AG04450 (cell line): ENCODE results near the gene C11orf91. TPM values are rescaled to one million over a fixed set of nuclear protein-coding genes. Genes with fewer than 3 reads are reported as not detected.

Experiments
- CTCF ChIA-PET: fragments of 300-600, 350-600 bp; formaldehyde crosslinking; extraction: SDS; loops from one replicate; lab custom pipeline; 2022; ENCODE audit warnings: antibody characterized with exemption, inconsistent platforms; lab: Charles Lee
- POLR2A ChIA-PET: fragments of 350-600 bp; formaldehyde crosslinking; extraction: SDS; loops from one replicate; lab custom pipeline; 2021; ENCODE audit warnings: antibody characterized with exemption, inconsistent platforms; lab: Yijun Ruan, JAX
- DNase-seq: peaks from one replicate; pipeline ENCODE4 v3.0.0-alpha.2; 2011; ENCODE audit warnings: low read depth, low spot score
- H3K27ac ChIP-seq: one replicate; pipeline ENCODE4 v1.5.1; 2012; ENCODE audit warnings: low read depth, low read length, control low read depth
- H3K27me3 ChIP-seq: one replicate; pipeline ENCODE4 v1.6.0; 2012; ENCODE audit warnings: low read length; ENCODE audit not compliant: control insufficient read depth, insufficient read depth
- H3K4me3 ChIP-seq: 2 replicates; pipeline ENCODE4 v1.5.1; 2011; ENCODE audit warnings: mild to moderate bottlenecking, low read depth, low read length, control low read depth
- H3K9me3 ChIP-seq: 2 replicates; pipeline ENCODE4 v1.5.1; 2012; ENCODE audit warnings: low read length; ENCODE audit not compliant: control insufficient read depth, insufficient read depth
- polyA plus RNA-seq: library from polyadenylated mRNA; depleted of rRNA; stranded (reverse); fragments of >200 nt; gene quantifications from 2 replicates; pipeline ENCODE4 v1.2.3, GENCODE V29; 2011
- TF ChIP-seq, protein P1 (sequence below): IDR thresholded peaks from 2 replicates; pipeline ENCODE4 v1.5.1; 2011; ENCODE audit warnings: low read depth, low read length, control low read depth, inconsistent platforms

The C11orf91 gene
- polyA plus RNA-seq, 1 experiment: not detected

DNA sequence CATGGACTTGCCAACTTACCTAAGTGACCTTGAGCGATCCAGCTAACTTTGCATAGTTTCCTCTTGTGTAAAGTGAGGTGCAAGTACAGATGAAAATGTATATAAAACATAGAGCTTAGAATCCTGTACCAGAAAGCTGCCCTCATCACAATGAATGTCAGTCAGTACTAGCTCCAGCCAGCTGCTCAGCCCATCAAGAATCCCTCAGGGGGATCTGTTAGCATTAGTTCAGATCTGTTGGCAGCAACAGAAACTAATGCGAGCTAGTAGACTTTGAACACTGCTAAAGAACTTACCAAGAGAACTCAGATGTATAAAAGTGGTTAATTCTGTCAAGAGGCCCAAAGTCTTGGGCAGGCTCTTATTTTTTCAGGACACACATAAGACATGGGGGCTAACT is 6.3 kb upstream of the C11orf91 start:
- H3K9me3 ChIP-seq: no peaks in the 10 kb centered on the region
- H3K27me3 ChIP-seq: no peaks in the 10 kb centered on the region
- no peak for DNase-seq
- POLR2A ChIA-PET: interaction anchor here (0.6 kb wide), 1 partner anchor 30 kb away, joined by 8 read pairs; the partner anchor contains the start of gene CD59
- TF ChIP-seq, protein P1, sequence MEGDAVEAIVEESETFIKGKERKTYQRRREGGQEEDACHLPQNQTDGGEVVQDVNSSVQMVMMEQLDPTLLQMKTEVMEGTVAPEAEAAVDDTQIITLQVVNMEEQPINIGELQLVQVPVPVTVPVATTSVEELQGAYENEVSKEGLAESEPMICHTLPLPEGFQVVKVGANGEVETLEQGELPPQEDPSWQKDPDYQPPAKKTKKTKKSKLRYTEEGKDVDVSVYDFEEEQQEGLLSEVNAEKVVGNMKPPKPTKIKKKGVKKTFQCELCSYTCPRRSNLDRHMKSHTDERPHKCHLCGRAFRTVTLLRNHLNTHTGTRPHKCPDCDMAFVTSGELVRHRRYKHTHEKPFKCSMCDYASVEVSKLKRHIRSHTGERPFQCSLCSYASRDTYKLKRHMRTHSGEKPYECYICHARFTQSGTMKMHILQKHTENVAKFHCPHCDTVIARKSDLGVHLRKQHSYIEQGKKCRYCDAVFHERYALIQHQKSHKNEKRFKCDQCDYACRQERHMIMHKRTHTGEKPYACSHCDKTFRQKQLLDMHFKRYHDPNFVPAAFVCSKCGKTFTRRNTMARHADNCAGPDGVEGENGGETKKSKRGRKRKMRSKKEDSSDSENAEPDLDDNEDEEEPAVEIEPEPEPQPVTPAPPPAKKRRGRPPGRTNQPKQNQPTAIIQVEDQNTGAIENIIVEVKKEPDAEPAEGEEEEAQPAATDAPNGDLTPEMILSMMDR: no peak
- H3K4me3 ChIP-seq: no peak overlapping the region
- no peak overlapping the region for H3K27ac ChIP-seq
- CTCF ChIA-PET: interaction anchor here (1.0 to 2.2 kb wide), 2 partner anchors 19 to 35 kb away, joined by 3 to 10 read pairs; no protein-coding TSS in a partner anchor

DNA sequence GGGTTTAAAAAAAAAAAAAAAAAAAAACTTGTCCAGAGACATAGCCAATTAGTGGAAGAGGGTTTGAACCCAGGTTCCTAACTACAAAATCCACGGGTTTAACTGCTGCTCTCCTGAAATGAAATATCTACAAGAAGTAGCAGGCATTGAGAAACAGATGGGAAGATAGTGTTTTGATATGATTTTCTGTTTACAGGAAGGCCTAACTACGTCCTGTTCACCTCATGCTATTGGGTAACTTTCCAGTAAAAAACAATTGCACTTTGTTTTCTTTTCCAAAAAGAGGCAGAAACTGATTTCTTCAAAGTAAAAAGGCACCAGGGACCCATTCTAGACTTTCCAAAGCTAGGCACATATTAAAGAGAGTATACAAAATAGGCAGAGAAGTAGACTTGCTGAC is 5.9 kb upstream of the C11orf91 start:
- POLR2A ChIA-PET: no interaction called here
- no peaks in the 10 kb centered on the region for H3K9me3 ChIP-seq
- TF ChIP-seq, protein P1: no peak
- no peak overlapping the region for H3K27ac ChIP-seq
- no peak for DNase-seq
- CTCF ChIA-PET: interaction anchor here (2.2 kb wide), 1 partner anchor 36 kb away, joined by 10 read pairs; no protein-coding TSS in a partner anchor
- no peak overlapping the region for H3K4me3 ChIP-seq
- H3K27me3 ChIP-seq: no peaks in the 10 kb centered on the region

DNA sequence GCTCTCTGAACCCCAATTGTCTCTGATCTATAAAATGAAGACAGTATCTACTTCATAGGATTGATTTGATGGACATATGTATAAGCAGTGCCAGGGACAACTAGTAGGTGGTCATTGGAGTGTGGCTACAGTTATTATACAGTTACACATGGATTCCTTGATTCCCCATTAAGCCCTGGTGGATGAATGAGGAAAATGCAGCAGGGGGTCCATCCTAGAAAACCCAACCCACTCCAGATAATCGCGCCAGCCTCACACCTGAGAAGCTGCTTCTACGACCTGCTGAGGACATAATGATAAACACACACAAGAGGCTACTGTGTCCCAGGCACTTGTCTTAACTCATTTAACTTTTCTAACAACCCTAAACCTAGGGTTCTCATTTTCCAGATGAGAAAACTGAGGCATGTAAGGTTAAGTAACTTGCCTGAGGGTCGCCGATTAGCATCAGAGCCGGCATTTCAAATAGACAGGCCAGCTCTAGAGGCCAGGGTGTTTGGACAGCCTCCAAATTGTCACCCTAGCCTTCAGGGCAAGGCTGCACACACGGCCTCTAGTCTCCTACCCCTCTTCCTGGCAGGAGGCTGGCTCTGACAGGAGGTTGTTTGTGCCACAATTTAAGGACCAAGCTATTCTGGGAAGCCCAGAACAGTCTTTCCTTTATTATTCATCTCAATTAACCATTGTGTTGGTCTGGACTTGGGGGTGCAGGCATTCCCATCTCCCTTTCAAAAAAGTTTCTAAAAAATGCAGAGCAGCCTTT is 3.8 kb upstream of the C11orf91 start:
- ChIA-PET CTCF (interaction anchor here (0.8 kb wide), 1 partner anchor 38 kb away, joined by 3 read pairs; no protein-coding TSS in a partner anchor), POLR2A (interaction anchor here (1.0 to 1.6 kb wide), 2 partner anchors 12 to 32 kb away, joined by 3 to 4 read pairs; no protein-coding TSS in a partner anchor)
- Histone ChIP-seq H3K27me3 (no peaks in the 10 kb centered on the region), H3K27ac (no peak overlapping the region), H3K4me3 (no peak overlapping the region), H3K9me3 (no peaks in the 10 kb centered on the region)
- TF ChIP-seq, protein P1: peak; percentile 5; the same call in 1 of the 2 replicates
- DNase-seq: no peak

DNA sequence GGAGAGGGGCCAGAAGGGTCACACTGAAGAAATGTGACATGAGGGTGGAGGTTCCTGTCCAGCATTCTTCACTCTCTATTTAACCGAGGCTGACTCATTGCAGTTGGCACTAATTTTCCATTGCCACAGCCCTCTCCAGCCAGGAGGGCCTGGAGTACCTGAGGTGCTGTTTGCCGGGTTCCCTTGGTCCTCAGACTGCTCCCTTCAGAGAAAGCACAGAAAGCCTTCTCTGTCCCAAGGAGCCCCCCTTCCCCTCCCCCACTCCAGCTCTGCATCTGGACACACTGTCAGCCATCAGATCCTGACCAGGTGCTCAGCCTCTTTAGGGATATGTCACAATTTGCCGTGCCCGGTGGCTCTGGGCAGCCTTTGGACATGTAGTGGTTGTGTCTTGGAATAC is 3.2 kb upstream of the C11orf91 start:
- no peak for DNase-seq
- TF ChIP-seq, protein P1: no peak
- CTCF ChIA-PET: interaction anchor here (0.8 kb wide), 1 partner anchor 39 kb away, joined by 3 read pairs; no protein-coding TSS in a partner anchor
- H3K27ac ChIP-seq: no peak overlapping the region
- POLR2A ChIA-PET: no interaction called here
- no peak overlapping the region for H3K4me3 ChIP-seq
- no peaks in the 10 kb centered on the region for H3K9me3 ChIP-seq
- H3K27me3 ChIP-seq: no peaks in the 10 kb centered on the region

DNA sequence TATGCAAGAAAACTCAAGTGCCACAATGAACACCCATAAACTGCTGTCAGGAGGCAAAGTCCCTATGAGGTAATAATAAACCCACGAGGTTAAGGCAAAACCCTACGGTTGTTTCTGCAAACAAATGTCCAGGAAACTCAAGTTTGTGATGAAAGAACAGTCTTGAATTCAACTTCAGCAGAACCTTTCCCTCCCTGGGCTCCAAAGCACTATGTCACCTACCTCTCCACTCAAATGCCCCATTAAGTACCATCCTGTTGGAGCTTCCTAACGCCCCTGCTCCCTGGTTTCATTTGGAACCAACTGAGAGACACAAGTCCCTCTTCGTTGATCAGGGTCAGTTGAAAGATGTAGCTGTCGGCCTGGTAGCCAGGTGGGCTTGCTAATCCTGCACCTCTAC is 2.6 kb upstream of the C11orf91 start:
- H3K27ac ChIP-seq: peak overlapping the region; percentile 39
- no peak for DNase-seq
- no peak overlapping the region for H3K4me3 ChIP-seq
- H3K27me3 ChIP-seq: no peaks in the 10 kb centered on the region
- ChIA-PET POLR2A (no interaction called here), CTCF (interaction anchor here (0.8 to 1.4 kb wide), 2 partner anchors 11 to 39 kb away, joined by 3 read pairs; no protein-coding TSS in a partner anchor)
- H3K9me3 ChIP-seq: no peaks in the 10 kb centered on the region
- TF ChIP-seq, protein P1: no peak
